A549 (cell line): ENCODE measurements around the gene WASF2. TPM values are rescaled to one million over a fixed set of nuclear protein-coding genes. Genes with fewer than 3 reads are reported as not detected.

Experiments used
- ATAC-seq, 2 experiments: fragments of 200-7000 bp in 1 of 2; fragments of >200 bp in 1 of 2; cut with Nextera tagmentation in 1 of 2; cut with Tn5 transposase in 1 of 2; 3 replicates each; pipeline versions ENCODE4 v1.8.0 to v1.9.1; 2018 to 2020; ENCODE audit warnings: mild to moderate bottlenecking in 1 of 2, moderate library complexity in 1 of 2
- CTCF ChIA-PET: fragments of 300-600 bp; sonication (Branson Sonifier 250); formaldehyde crosslinking; extraction: SDS; loops from one replicate; lab custom pipeline; 2021; ENCODE audit warnings: antibody characterized with exemption, inconsistent platforms; lab: Yijun Ruan, JAX
- POLR2A ChIA-PET: fragments of 350-600 bp; formaldehyde crosslinking; extraction: SDS; loops from one replicate; lab custom pipeline; 2021; ENCODE audit warnings: antibody characterized with exemption, inconsistent platforms; lab: Yijun Ruan, JAX
- DNase-seq, 2 experiments: peaks; one replicate each; pipeline versions ENCODE4 v3.0.0 to v3.0.0-alpha.2; 2011 to 2016; ENCODE audit warnings: low read depth in 1 of 2, low spot score in 1 of 2
- FAIRE-seq: peaks from 2 replicates; lab custom pipeline; 2011; peaks lifted over from hg19 to GRCh38; lab: Jason Lieb, UNC
- H3K27ac ChIP-seq, 2 experiments: fragments of >200 bp; sonication (Bioruptor Twin); formaldehyde crosslinking; 3 replicates each; pipeline ENCODE4 v1.5.1; 2016 to 2017
- H3K4me1 ChIP-seq: fragments of >200 bp; sonication (Bioruptor Twin); formaldehyde crosslinking; 3 replicates; pipeline ENCODE4 v1.6.1; 2016
- H3K4me2 ChIP-seq: fragments of >200 bp; sonication (Bioruptor Twin); formaldehyde crosslinking; 3 replicates; pipeline ENCODE4 v1.6.1; 2016
- H3K4me3 ChIP-seq: fragments of >200 bp; sonication (Bioruptor Twin); formaldehyde crosslinking; 3 replicates; pipeline ENCODE4 v1.5.1; 2016
- H3K9me3 ChIP-seq: fragments of >200 bp; sonication (Bioruptor Twin); formaldehyde crosslinking; 3 replicates; pipeline ENCODE4 v1.6.1; 2016
- ATOH8 ChIP-seq: fragments of 250-450 bp; sonication (Bioruptor Pico); IDR thresholded peaks from 2 replicates; pipeline ENCODE4 v1.5.0; 2020; ENCODE audit warnings: low read depth, mild to moderate bottlenecking, moderate library complexity
- BCL3 ChIP-seq: fragments of >200 bp; sonication (Bioruptor Twin); formaldehyde crosslinking; IDR thresholded peaks from 3 replicates; pipeline ENCODE4 v1.6.1; 2016
- BHLHE40 ChIP-seq: IDR thresholded peaks from 2 replicates; pipeline ENCODE4 v1.6.1; 2012; ENCODE audit warnings: low read depth, low read length, inconsistent platforms
- CEBPB ChIP-seq, 2 experiments: fragments of >200 bp in 1 of 2; sonication (Bioruptor Twin) in 1 of 2; formaldehyde crosslinking in 1 of 2; IDR thresholded peaks; 2 replicates each; pipeline ENCODE4 v1.6.1; 2012 to 2016
- CHD4 ChIP-seq: fragments of 200-600 bp; sonication (generic); IDR thresholded peaks from 2 replicates; pipeline ENCODE4 v1.6.1; 2016; ENCODE audit warnings: antibody characterized with exemption, mild to moderate bottlenecking, borderline replicate concordance
- CTCF ChIP-seq: fragments of >200 bp; sonication (Bioruptor Twin); formaldehyde crosslinking; IDR thresholded peaks from 3 replicates; pipeline ENCODE4 v1.5.1; 2016
- HEYL ChIP-seq: fragments of 250-450 bp; sonication (Bioruptor Pico); IDR thresholded peaks from 2 replicates; pipeline ENCODE4 v1.8.0; 2021; ENCODE audit warnings: mild to moderate bottlenecking, moderate library complexity
- JUNB ChIP-seq: fragments of >200 bp; sonication (Bioruptor Twin); formaldehyde crosslinking; IDR thresholded peaks from 2 replicates; pipeline ENCODE4 v1.6.1; 2016
- KDM1A ChIP-seq: fragments of 200-600 bp; sonication (generic); IDR thresholded peaks from 2 replicates; pipeline ENCODE4 v1.6.1; 2016; ENCODE audit warnings: low read depth, mild to moderate bottlenecking
- KDM5A ChIP-seq: fragments of 200-600 bp; sonication (generic); IDR thresholded peaks from 2 replicates; pipeline ENCODE4 v1.6.1; 2016; ENCODE audit warnings: antibody characterized with exemption, mild to moderate bottlenecking
- MAFK ChIP-seq: fragments of 450-650 bp; IDR thresholded peaks from 2 replicates; pipeline ENCODE4 v1.6.1; 2014; ENCODE audit not compliant: partially characterized antibody
- MAX ChIP-seq: IDR thresholded peaks from 2 replicates; pipeline ENCODE4 v1.6.1; 2012
- MAZ ChIP-seq: fragments of 150-350 bp; IDR thresholded peaks from 2 replicates; pipeline ENCODE4 v1.6.1; 2014; ENCODE audit warnings: antibody characterized with exemption, low read depth, low read length, borderline replicate concordance
- NFE2L2 ChIP-seq: fragments of 150-350 bp; conservative IDR thresholded peaks from 2 replicates; pipeline ENCODE4 v1.6.1; 2014; ENCODE audit warnings: low read length
- RCOR1 ChIP-seq: fragments of 150-350 bp; IDR thresholded peaks from 2 replicates; pipeline ENCODE4 v1.6.1; 2014; ENCODE audit warnings: antibody characterized with exemption, low read length, low read depth
- RFX5 ChIP-seq: fragments of 450-650 bp; IDR thresholded peaks from 2 replicates; pipeline ENCODE4 v1.7.1; 2014; ENCODE audit warnings: antibody characterized with exemption, mild to moderate bottlenecking, moderate library complexity
- SREBF2 ChIP-seq: fragments of 450-650 bp; IDR thresholded peaks from 2 replicates; pipeline ENCODE4 v1.6.1; 2014; ENCODE audit warnings: mild to moderate bottlenecking, moderate library complexity
- ZNF302 ChIP-seq: fragments of 250-450 bp; sonication (Bioruptor Pico); IDR thresholded peaks from 2 replicates; pipeline ENCODE4 v1.9.0; 2021; ENCODE audit warnings: inconsistent platforms, mild to moderate bottlenecking, moderate library complexity
- WGBS: methylation state at CpG from one replicate; pipeline ENCODE4 v1.1.6; 2017; ENCODE audit errors: missing lambda C conversion rate; 5-methylcytosine and 5-hydroxymethylcytosine counted together
- polyA plus RNA-seq, 4 experiments: library from polyadenylated mRNA; depleted of rRNA in 3 of 4; stranded (reverse); fragments of >200 nt; fragmentation: RNase III in 1 of 4; extraction: RNeasy Plus Mini Kit Qiagen cat#74134 plus additional on column Dnase treatment in 1 of 4; gene quantifications; 2 replicates in 3 of 4; 3 replicates in 1 of 4; pipeline ENCODE4 v1.2.3, GENCODE V29; 2011 to 2017

The WASF2 gene
- polyA plus RNA-seq, 2 of the 4 experiments (the other 2 are of a cell fraction): 22.7 to 44.9 TPM

GRCh38 chr1:27518808-27519207 is 28.8 kb upstream of the WASF2 start:
- ATAC-seq: no peak
- TF ChIP-seq NFE2L2: no peak
- no peak for TF ChIP-seq RFX5
- TF ChIP-seq JUNB: no peak
- no peak for TF ChIP-seq SREBF2
- no peak for TF ChIP-seq CEBPB (IDR thresholded peaks at IDR 0.05)
- TF ChIP-seq RCOR1: no peak
- TF ChIP-seq ZNF302: no peak
- no peak for TF ChIP-seq CTCF
- no peak for TF ChIP-seq BCL3
- no peak for FAIRE-seq
- Histone ChIP-seq H3K4me3 (no peak overlapping the region), H3K9me3 (no peaks in the 10 kb centered on the region), H3K4me1 (0 out of 3 replicates have a peak, but pooled peaks cover 5% of the 10 kb centered on the region), H3K4me2 (no peak overlapping the region), H3K27ac (no peak overlapping the region)
- POLR2A ChIA-PET: no interaction called here
- 95% methylated on average over 7 of the region's 7 CpGs for WGBS
- DNase-seq: no peak
- CTCF ChIA-PET: interaction anchor here (0.9 kb wide), 1 partner anchor 88 kb away, joined by 4 read pairs; no protein-coding TSS in a partner anchor

GRCh38 chr1:27517907-27518718 is 28.1 kb upstream of the WASF2 start:
- FAIRE-seq (no peak), ATAC-seq (no peak), DNase-seq (no peak)
- ChIA-PET POLR2A (no interaction called here), CTCF (interaction anchor here (1.4 kb wide), 1 partner anchor 50 kb away, joined by 5 read pairs; no protein-coding TSS in a partner anchor)
- Histone ChIP-seq H3K9me3 (no peaks in the 10 kb centered on the region), H3K4me2 (no peak overlapping the region), H3K27ac (no peak overlapping the region), H3K4me3 (no peak overlapping the region), H3K4me1 (0 out of 3 replicates have a peak, but pooled peaks cover 3% of the 10 kb centered on the region)
- TF ChIP-seq KDM1A: no peak
- no peak for TF ChIP-seq MAFK
- TF ChIP-seq ATOH8 (CRISPR knock-in tag): no peak
- no peak for TF ChIP-seq KDM5A
- no peak for TF ChIP-seq JUNB
- no peak for TF ChIP-seq MAX
- TF ChIP-seq MAZ: no peak
- no peak for TF ChIP-seq HEYL (CRISPR knock-in tag)
- no peak for TF ChIP-seq BHLHE40
- TF ChIP-seq CHD4: no peak
- WGBS: 82% methylated on average over 21 of the region's 21 CpGs

GRCh38 chr1:27517301-27517700 is 27.3 kb upstream of the WASF2 start:
- Histone ChIP-seq H3K4me3 (no peak overlapping the region), H3K9me3 (no peaks in the 10 kb centered on the region), H3K4me1 (no peaks in the 10 kb centered on the region), H3K27ac (no peak overlapping the region), H3K4me2 (no peak overlapping the region)
- no peak for ATAC-seq
- POLR2A ChIA-PET: no interaction called here
- TF ChIP-seq BHLHE40 (no peak), MAX (no peak), CTCF (no peak), ATOH8 (CRISPR knock-in tag) (no peak)
- DNase-seq: no peak
- FAIRE-seq: no peak
- 71% methylated on average over 2 of the region's 2 CpGs for WGBS
- CTCF ChIA-PET: interaction anchor here (1.4 to 1.7 kb wide), 2 partner anchors 9 to 51 kb away, joined by 5 read pairs; no protein-coding TSS in a partner anchor
